H9 (cell line): ENCODE measurements around the gene KSR1. TPM values are rescaled to one million over a fixed set of nuclear protein-coding genes. Genes with fewer than 3 reads are reported as not detected.
A peak's percentile ranks its signal among the peaks of the same experiment; 100 is the strongest.

ENCODE experiments used
- DNase-seq: peaks from one replicate; pipeline ENCODE4 v3.0.0-alpha.2; 2017
- H2AFZ ChIP-seq: one replicate; pipeline ENCODE4 v1.6.1; 2013; ENCODE audit warnings: mild to moderate bottlenecking, low read length, control low read depth, moderate library complexity
- H2AK5ac ChIP-seq: 2 replicates; pipeline ENCODE4 v1.6.1; 2013; ENCODE audit warnings: low read length, control low read depth, mixed read lengths; ENCODE audit not compliant: insufficient read length
- H2BK120ac ChIP-seq: one replicate; pipeline ENCODE4 v1.6.1; 2013; ENCODE audit warnings: low read depth, mild to moderate bottlenecking, low read length, control low read depth, inconsistent platforms; ENCODE audit not compliant: poor library complexity, severe bottlenecking
- H2BK12ac ChIP-seq: 2 replicates; pipeline ENCODE4 v1.6.1; 2013; ENCODE audit warnings: low read length, control low read depth, mixed read lengths, low read depth; ENCODE audit not compliant: insufficient read length
- H2BK15ac ChIP-seq: 2 replicates; pipeline ENCODE4 v1.6.1; 2013; ENCODE audit warnings: low read depth, low read length, control low read depth
- H2BK20ac ChIP-seq: one replicate; pipeline ENCODE4 v1.6.1; 2013; ENCODE audit warnings: low read depth, mild to moderate bottlenecking, low read length, control low read depth, inconsistent platforms; ENCODE audit not compliant: poor library complexity, severe bottlenecking
- H2BK5ac ChIP-seq: 2 replicates; pipeline ENCODE4 v1.6.1; 2013; ENCODE audit warnings: low read length, control low read depth, mixed read lengths; ENCODE audit not compliant: insufficient read length
- H3K14ac ChIP-seq: 2 replicates; pipeline ENCODE4 v1.6.1; 2013; ENCODE audit warnings: low read length, control low read depth; ENCODE audit not compliant: insufficient read depth
- H3K18ac ChIP-seq: 2 replicates; pipeline ENCODE4 v1.6.1; 2013; ENCODE audit warnings: low read depth, mild to moderate bottlenecking, mixed read lengths, low read length, control low read depth; ENCODE audit not compliant: insufficient read length
- H3K23ac ChIP-seq: 2 replicates; pipeline ENCODE4 v1.6.1; 2013; ENCODE audit warnings: low read length, control low read depth, mixed read lengths, low read depth; ENCODE audit not compliant: insufficient read length
- H3K23me2 ChIP-seq: 2 replicates; pipeline ENCODE4 v1.6.1; 2013; ENCODE audit warnings: low read depth, mild to moderate bottlenecking, mixed read lengths, low read length, control low read depth; ENCODE audit not compliant: insufficient read length, poor library complexity, severe bottlenecking
- H3K27ac ChIP-seq: 2 replicates; pipeline ENCODE4 v1.5.1; 2013; ENCODE audit warnings: low read length, control low read depth, mixed read lengths, low read depth; ENCODE audit not compliant: insufficient read length
- H3K27me3 ChIP-seq: 2 replicates; pipeline ENCODE4 v1.6.1; 2013; ENCODE audit warnings: low read length, control low read depth, inconsistent platforms; ENCODE audit not compliant: insufficient read depth
- H3K4ac ChIP-seq: 2 replicates; pipeline ENCODE4 v1.6.1; 2013; ENCODE audit warnings: low read depth, mild to moderate bottlenecking, control low read depth, inconsistent platforms, low read length, moderate library complexity
- H3K4me1 ChIP-seq: 2 replicates; pipeline ENCODE4 v1.6.1; 2013; ENCODE audit warnings: low read length, control low read depth, inconsistent platforms; ENCODE audit not compliant: insufficient read depth
- H3K4me2 ChIP-seq: 2 replicates; pipeline ENCODE4 v1.6.1; 2013; ENCODE audit warnings: low read length, control low read depth, mixed read lengths; ENCODE audit not compliant: insufficient read length, insufficient read depth
- H3K56ac ChIP-seq: 2 replicates; pipeline ENCODE4 v1.6.1; 2013; ENCODE audit warnings: low read depth, mild to moderate bottlenecking, mixed read lengths, low read length, control low read depth; ENCODE audit not compliant: insufficient read length
- H3K79me1 ChIP-seq: 2 replicates; pipeline ENCODE4 v1.6.1; 2013; ENCODE audit warnings: low read depth, mild to moderate bottlenecking, moderate library complexity, low read length, control low read depth, inconsistent platforms; ENCODE audit not compliant: insufficient read depth, poor library complexity, severe bottlenecking
- H3K79me2 ChIP-seq: 2 replicates; pipeline ENCODE4 v1.6.1; 2013; ENCODE audit warnings: low read length, control low read depth, inconsistent platforms; ENCODE audit not compliant: insufficient read depth
- H3K9ac ChIP-seq: 2 replicates; pipeline ENCODE4 v1.6.1; 2013; ENCODE audit warnings: low read length, control low read depth, mixed read lengths; ENCODE audit not compliant: insufficient read length; ENCODE audit errors: extremely low read depth
- H3K9me3 ChIP-seq: one replicate; pipeline ENCODE4 v1.6.1; 2013; ENCODE audit warnings: low read depth, low read length, inconsistent platforms; ENCODE audit not compliant: control insufficient read depth
- H3T11ph ChIP-seq: one replicate; pipeline ENCODE4 v1.6.1; 2013; ENCODE audit warnings: mild to moderate bottlenecking, low read length, control low read depth, inconsistent platforms
- H4K20me1 ChIP-seq: one replicate; pipeline ENCODE4 v1.6.1; 2013; ENCODE audit not compliant: control insufficient read depth, insufficient read length, insufficient read depth
- H4K5ac ChIP-seq: 2 replicates; pipeline ENCODE4 v1.6.1; 2013; ENCODE audit warnings: low read depth, mild to moderate bottlenecking, mixed read lengths, low read length, control low read depth; ENCODE audit not compliant: insufficient read length
- H4K8ac ChIP-seq: replicated peaks from 2 replicates; pipeline ENCODE4 v1.6.1; 2013; ENCODE audit warnings: low read length, control low read depth, mixed read lengths, low read depth; ENCODE audit not compliant: insufficient read length
- H4K91ac ChIP-seq: 2 replicates; pipeline ENCODE4 v1.6.1; 2013; ENCODE audit warnings: low read depth, mild to moderate bottlenecking, moderate library complexity, mixed read lengths, low read length, control low read depth; ENCODE audit not compliant: insufficient read length
- H3K27ac Mint-ChIP-seq, 3 experiments: 2 replicates in 2 of 3; 3 replicates in 1 of 3; pipeline ENCODE4 v1.8.0; 2020 to 2021; ENCODE audit warnings: mixed read lengths in 3 of 3, mild to moderate bottlenecking in 1 of 3, moderate library complexity in 1 of 3
- H3K27me3 Mint-ChIP-seq: 2 replicates; pipeline ENCODE4 v1.8.0; 2021; ENCODE audit warnings: low read depth, mild to moderate bottlenecking, moderate library complexity, mixed read lengths
- H3K36me3 Mint-ChIP-seq, 3 experiments: 2 replicates in 2 of 3; 3 replicates in 1 of 3; pipeline ENCODE4 v1.8.0; 2020 to 2021; ENCODE audit warnings: low read depth in 3 of 3, mixed read lengths in 3 of 3; ENCODE audit not compliant: insufficient read depth in 1 of 3
- H3K4me1 Mint-ChIP-seq, 2 experiments: 2 replicates each; pipeline ENCODE4 v1.8.0; 2020; ENCODE audit warnings: mixed read lengths in 2 of 2
- H3K4me3 Mint-ChIP-seq, 2 experiments: 2 replicates in 1 of 2; 3 replicates in 1 of 2; pipeline ENCODE4 v1.8.0; 2020 to 2021; ENCODE audit warnings: mild to moderate bottlenecking in 2 of 2, mixed read lengths in 2 of 2, moderate library complexity in 1 of 2
- H3K9me3 Mint-ChIP-seq, 2 experiments: 2 replicates in 1 of 2; 3 replicates in 1 of 2; pipeline ENCODE4 v1.8.0; 2020; ENCODE audit warnings: mild to moderate bottlenecking in 2 of 2, mixed read lengths in 2 of 2, moderate library complexity in 1 of 2
- WGBS: extraction: QIAGEN DNeasy Blood & Tissue Kit; methylation state at CpG from one replicate; pipeline ENCODE4 v1.1.7; 2013; ENCODE audit warnings: missing lambda C conversion rate, low lambda C conversion rate, mixed read lengths; ENCODE audit not compliant: insufficient read length; ENCODE audit errors: extremely low coverage; 5-methylcytosine and 5-hydroxymethylcytosine counted together
- total RNA-seq: library from RNA; stranded (reverse); gene quantifications from 2 replicates; pipeline ENCODE4 v1.2.1, GENCODE V29; 2021
- TF ChIP-seq, protein P1 (sequence below): fragments of 200-600 bp; sonication (generic); conservative IDR thresholded peaks from 3 replicates; pipeline ENCODE4 v1.8.0; 2021; ENCODE audit warnings: antibody characterized with exemption, mild to moderate bottlenecking

KSR1 gene
- total RNA-seq, 1 experiment from 2014 or later, result 44.9 TPM

DNA sequence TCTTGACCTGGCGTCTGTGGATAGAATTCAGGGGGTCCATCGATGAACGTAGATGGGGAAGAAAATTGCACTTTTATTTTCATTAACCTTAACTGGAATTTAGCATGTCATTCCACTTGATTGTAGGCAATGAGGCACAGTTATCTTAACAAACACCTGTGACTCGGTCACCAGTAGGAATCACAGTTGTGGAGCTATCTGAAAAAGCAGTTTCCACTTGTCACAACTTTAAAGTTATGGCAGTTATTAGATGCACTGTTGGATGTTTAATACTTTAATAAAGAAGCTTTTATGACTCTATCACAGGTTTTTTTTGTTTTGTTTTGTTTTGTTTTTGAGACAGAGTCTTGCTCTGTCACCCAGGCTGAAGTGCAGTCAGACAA is 91.0 kb downstream of the KSR1 start:
- no peaks in the 10 kb centered on the region for H3K79me1 ChIP-seq
- H3K27me3 ChIP-seq, result no peaks in the 10 kb centered on the region
- H3K18ac ChIP-seq, result no peak overlapping the region
- no peak overlapping the region for H3K56ac ChIP-seq
- no peak for DNase-seq
- H4K91ac ChIP-seq, result no peak overlapping the region
- no peak overlapping the region for H3K27ac ChIP-seq
- no peak overlapping the region for H3K4ac ChIP-seq
- Mint-ChIP-seq H3K4me3 (no peak overlapping the region), H3K4me1 (peaks cover 25 to 35% of the 10 kb centered on the region in 2 experiments), H3K36me3 (peaks cover 0 to 5% (median 4%) of the 10 kb centered on the region in 3 experiments; a peak in 2 of 7 replicates), H3K27ac (peak overlapping the region in 1 of 3 experiments; percentile 36; a peak in 2 of 7 replicates), H3K27me3 (no peaks in the 10 kb centered on the region), H3K9me3 (no peaks in the 10 kb centered on the region)
- H4K20me1 ChIP-seq, result no peaks in the 10 kb centered on the region
- no peaks in the 10 kb centered on the region for H3K23me2 ChIP-seq
- H2BK12ac ChIP-seq, result no peak overlapping the region
- TF ChIP-seq, protein P1, sequence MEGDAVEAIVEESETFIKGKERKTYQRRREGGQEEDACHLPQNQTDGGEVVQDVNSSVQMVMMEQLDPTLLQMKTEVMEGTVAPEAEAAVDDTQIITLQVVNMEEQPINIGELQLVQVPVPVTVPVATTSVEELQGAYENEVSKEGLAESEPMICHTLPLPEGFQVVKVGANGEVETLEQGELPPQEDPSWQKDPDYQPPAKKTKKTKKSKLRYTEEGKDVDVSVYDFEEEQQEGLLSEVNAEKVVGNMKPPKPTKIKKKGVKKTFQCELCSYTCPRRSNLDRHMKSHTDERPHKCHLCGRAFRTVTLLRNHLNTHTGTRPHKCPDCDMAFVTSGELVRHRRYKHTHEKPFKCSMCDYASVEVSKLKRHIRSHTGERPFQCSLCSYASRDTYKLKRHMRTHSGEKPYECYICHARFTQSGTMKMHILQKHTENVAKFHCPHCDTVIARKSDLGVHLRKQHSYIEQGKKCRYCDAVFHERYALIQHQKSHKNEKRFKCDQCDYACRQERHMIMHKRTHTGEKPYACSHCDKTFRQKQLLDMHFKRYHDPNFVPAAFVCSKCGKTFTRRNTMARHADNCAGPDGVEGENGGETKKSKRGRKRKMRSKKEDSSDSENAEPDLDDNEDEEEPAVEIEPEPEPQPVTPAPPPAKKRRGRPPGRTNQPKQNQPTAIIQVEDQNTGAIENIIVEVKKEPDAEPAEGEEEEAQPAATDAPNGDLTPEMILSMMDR, result no peak
- WGBS, result no CpG with 5 or more reads among the region's 4 CpGs
- H3K4me2 ChIP-seq, result no peak overlapping the region
- no peak overlapping the region for H2BK15ac ChIP-seq
- no peak overlapping the region for H4K5ac ChIP-seq
- no peak overlapping the region for H3K23ac ChIP-seq
- no peak overlapping the region for H2AK5ac ChIP-seq
- H3K4me1 ChIP-seq, result no peaks in the 10 kb centered on the region; the same call in 1 of the 2 replicates
- peaks cover 4% of the 10 kb centered on the region; the same call in 1 of the 2 replicates for H3K79me2 ChIP-seq
- H2AFZ ChIP-seq, result no peak overlapping the region
- H2BK5ac ChIP-seq, result no peak overlapping the region
- no peaks in the 10 kb centered on the region for H3K9me3 ChIP-seq
- H4K8ac ChIP-seq, result no peak overlapping the region
- no peak overlapping the region for H3K14ac ChIP-seq
- no peak overlapping the region for H2BK20ac ChIP-seq
- no peak overlapping the region for H2BK120ac ChIP-seq
- no peak overlapping the region for H3T11ph ChIP-seq
- no peak overlapping the region for H3K9ac ChIP-seq
